HEK293 (cell line): ENCODE data around the gene ZNF532.

Experiments used
- CTCF ChIA-PET: fragments of 350-600 bp; formaldehyde crosslinking; extraction: SDS; loops from one replicate; lab custom pipeline; 2021; ENCODE audit warnings: antibody characterized with exemption; lab: Yijun Ruan, JAX
- POLR2A ChIA-PET: fragments of 300-600 bp; formaldehyde crosslinking; extraction: SDS; loops from one replicate; lab custom pipeline; 2020; ENCODE audit warnings: antibody characterized with exemption, inconsistent platforms; lab: Yijun Ruan, JAX
- H3K27ac ChIP-seq: fragments of 200-500 bp; sonication (Bioruptor generic); 2 replicates; pipeline ENCODE4 v1.5.1; 2014; ENCODE audit warnings: low read depth, low read length, control low read depth, inconsistent platforms; ENCODE audit errors: extremely low read depth
- H3K36me3 ChIP-seq, 2 experiments: fragments of 200-500 bp in 1 of 2; sonication (Bioruptor generic) in 1 of 2; 1 replicate in 1 of 2; 2 replicates in 1 of 2; pipeline ENCODE4 v1.5.1; 2014 to 2017; ENCODE audit warnings: inconsistent platforms in 2 of 2, low read length in 2 of 2; ENCODE audit not compliant: control insufficient read depth in 2 of 2, insufficient read depth in 1 of 2
- H3K4me1 ChIP-seq: fragments of 200-500 bp; sonication (Bioruptor generic); 2 replicates; pipeline ENCODE4 v1.5.1; 2014; ENCODE audit warnings: mild to moderate bottlenecking, low read length, inconsistent platforms; ENCODE audit not compliant: control insufficient read depth, insufficient read depth
- H3K4me3 ChIP-seq: 2 replicates; pipeline ENCODE4 v1.5.1; 2011; ENCODE audit warnings: low read depth, mild to moderate bottlenecking, control low read depth, low read length, moderate library complexity
- H3K9me3 ChIP-seq: fragments of 200-500 bp; sonication (Bioruptor generic); 2 replicates; pipeline ENCODE4 v1.5.1; 2014; ENCODE audit warnings: low read depth, low read length, inconsistent platforms; ENCODE audit not compliant: control insufficient read depth, insufficient read depth
- BCL11B ChIP-seq: fragments of 450-650 bp; formaldehyde crosslinking; IDR thresholded peaks from 2 replicates; pipeline ENCODE4 v1.5.1; 2016; ENCODE audit warnings: low read depth, missing biosample characterization, missing genetic modification characterization
- FEZF1 ChIP-seq: fragments of 450-650 bp; formaldehyde crosslinking; IDR thresholded peaks from 2 replicates; pipeline ENCODE4 v1.5.1; 2016; ENCODE audit warnings: missing biosample characterization, missing genetic modification characterization
- PRDM2 ChIP-seq: fragments of 450-650 bp; formaldehyde crosslinking; IDR thresholded peaks from 2 replicates; pipeline ENCODE4 v1.5.1; 2016; ENCODE audit warnings: missing biosample characterization, missing genetic modification characterization, borderline replicate concordance
- REST ChIP-seq: fragments of 450-650 bp; formaldehyde crosslinking; IDR thresholded peaks from 2 replicates; pipeline ENCODE4 v1.5.1; 2016; ENCODE audit warnings: missing biosample characterization, missing genetic modification characterization
- SCRT2 ChIP-seq: fragments of 450-650 bp; formaldehyde crosslinking; IDR thresholded peaks from 2 replicates; pipeline ENCODE4 v1.5.1; 2016; ENCODE audit warnings: missing biosample characterization, missing genetic modification characterization
- ZBTB20 ChIP-seq: fragments of 450-650 bp; formaldehyde crosslinking; IDR thresholded peaks from 2 replicates; pipeline ENCODE4 v1.5.1; 2016; ENCODE audit warnings: missing biosample characterization, missing genetic modification characterization
- ZBTB48 ChIP-seq: fragments of 450-650 bp; formaldehyde crosslinking; IDR thresholded peaks from 2 replicates; pipeline ENCODE4 v1.5.1; 2016; ENCODE audit warnings: missing biosample characterization, missing genetic modification characterization
- ZNF140 ChIP-seq: fragments of 450-650 bp; formaldehyde crosslinking; IDR thresholded peaks from 2 replicates; pipeline ENCODE4 v1.5.1; 2016; ENCODE audit warnings: missing biosample characterization, missing genetic modification characterization
- ZNF223 ChIP-seq: fragments of 450-650 bp; formaldehyde crosslinking; IDR thresholded peaks from 2 replicates; pipeline ENCODE4 v1.5.1; 2016; ENCODE audit warnings: missing biosample characterization, missing genetic modification characterization
- ZNF324 ChIP-seq: fragments of 450-650 bp; formaldehyde crosslinking; IDR thresholded peaks from 2 replicates; pipeline ENCODE4 v1.5.1; 2016; ENCODE audit warnings: missing biosample characterization, missing genetic modification characterization
- ZNF341 ChIP-seq: fragments of 450-650 bp; formaldehyde crosslinking; IDR thresholded peaks from 2 replicates; pipeline ENCODE4; 2016; ENCODE audit warnings: low read depth, missing biosample characterization, missing genetic modification characterization
- ZNF555 ChIP-seq: fragments of 450-650 bp; formaldehyde crosslinking; conservative IDR thresholded peaks from 2 replicates; pipeline ENCODE4 v1.5.1; 2017; ENCODE audit warnings: missing biosample characterization, mild to moderate bottlenecking, missing genetic modification characterization, inconsistent platforms
- ZNF561 ChIP-seq: fragments of 450-650 bp; IDR thresholded peaks from 2 replicates; pipeline ENCODE4 v1.5.1; 2018; ENCODE audit warnings: missing biosample characterization, missing genetic modification characterization, borderline replicate concordance
- ZNF596 ChIP-seq: fragments of 450-650 bp; IDR thresholded peaks from 2 replicates; pipeline ENCODE4 v1.5.0; 2018; ENCODE audit warnings: missing biosample characterization, mild to moderate bottlenecking, missing genetic modification characterization, moderate library complexity
- ZNF600 ChIP-seq: fragments of 450-650 bp; formaldehyde crosslinking; IDR thresholded peaks from 2 replicates; pipeline ENCODE4 v1.5.1; 2016; ENCODE audit warnings: missing biosample characterization, missing genetic modification characterization
- ZNF645 ChIP-seq: fragments of 450-650 bp; formaldehyde crosslinking; IDR thresholded peaks from 2 replicates; pipeline ENCODE4; 2016; ENCODE audit warnings: missing biosample characterization, missing genetic modification characterization
- ZNF660 ChIP-seq: fragments of 450-650 bp; IDR thresholded peaks from 2 replicates; pipeline ENCODE4 v1.5.1; 2018; ENCODE audit warnings: missing biosample characterization, mild to moderate bottlenecking, missing genetic modification characterization
- ZSCAN23 ChIP-seq: fragments of 450-650 bp; formaldehyde crosslinking; IDR thresholded peaks from 2 replicates; pipeline ENCODE4 v1.5.1; 2016; ENCODE audit warnings: missing biosample characterization, missing genetic modification characterization
- ZSCAN5A ChIP-seq: fragments of 450-650 bp; formaldehyde crosslinking; IDR thresholded peaks from 2 replicates; pipeline ENCODE4 v1.5.1; 2016; ENCODE audit warnings: missing biosample characterization, missing genetic modification characterization

The ZNF532 gene

GRCh38 chr18:58862356-58862755 lies 2.3 kb upstream of the ZNF532 start:
- H3K9me3 ChIP-seq = no peaks in the 10 kb centered on the region
- ChIA-PET POLR2A (interaction anchor here (1.1 kb wide), 1 partner anchor 77 kb away, joined by 3 read pairs; no protein-coding TSS in a partner anchor), CTCF (interaction anchor here (0.6 kb wide), 1 partner anchor 108 kb away, joined by 3 read pairs; no protein-coding TSS in a partner anchor)
- no peaks in the 10 kb centered on the region for H3K4me1 ChIP-seq
- H3K27ac ChIP-seq = no peak overlapping the region
- TF ChIP-seq ZSCAN5A = no peak
- no peak for TF ChIP-seq ZSCAN23 (tag by site-specific recombination)
- TF ChIP-seq ZNF223 (tag by site-specific recombination) = no peak
- no peak for TF ChIP-seq ZNF555
- TF ChIP-seq ZNF140 (tag by site-specific recombination) = no peak
- no peak for TF ChIP-seq ZNF341 (tag by site-specific recombination)
- no peak for TF ChIP-seq REST (tag by site-specific recombination)
- no peak for TF ChIP-seq ZBTB20
- no peak for TF ChIP-seq ZNF596
- no peak for TF ChIP-seq ZNF561 (tag by site-specific recombination)
- no peak for TF ChIP-seq ZNF600 (tag by site-specific recombination)
- TF ChIP-seq ZNF324 (tag by site-specific recombination) = no peak
- no peak for TF ChIP-seq ZNF645
- no peak for TF ChIP-seq FEZF1
- no peak for TF ChIP-seq SCRT2 (tag by site-specific recombination)
- no peak for TF ChIP-seq BCL11B (tag by site-specific recombination)
- no peak for TF ChIP-seq PRDM2
- TF ChIP-seq ZBTB48 = no peak
- no peak for TF ChIP-seq ZNF660 (tag by site-specific recombination)
- H3K36me3 ChIP-seq = peaks cover 0 to 8% of the 10 kb centered on the region in 2 experiments; a peak in 1 of 3 replicates
- H3K4me3 ChIP-seq = no peak overlapping the region
